Liver (tissue), 3 donors: ENCODE measurements around the gene LMBR1L.

Source experiments
- GABPA ChIP-seq, 2 donors: IDR thresholded peaks in 1 of 2; conservative IDR thresholded peaks in 1 of 2; 2 replicates each; pipeline ENCODE4 v1.6.1; 2016; ENCODE audit warnings: antibody characterized with exemption in 2 of 2, mild to moderate bottlenecking in 1 of 2, moderate library complexity in 1 of 2
- MAX ChIP-seq: IDR thresholded peaks from 2 replicates; pipeline ENCODE4 v1.6.1; 2016; ENCODE audit warnings: antibody characterized with exemption
- RAD21 ChIP-seq, 2 donors: IDR thresholded peaks; 2 replicates each; pipeline ENCODE4 v1.6.1; 2016; ENCODE audit warnings: antibody characterized with exemption in 2 of 2, mild to moderate bottlenecking in 2 of 2
- TAF1 ChIP-seq: conservative IDR thresholded peaks from 2 replicates; pipeline ENCODE4 v1.6.1; 2016; ENCODE audit warnings: antibody characterized with exemption, mild to moderate bottlenecking
- TF ChIP-seq, protein P1 (sequence below): fragments of 150-350 bp; IDR thresholded peaks from 2 replicates; pipeline ENCODE4 v1.5.1; 2017; ENCODE audit warnings: improper control_type of control experiment, low read depth, low read length; ENCODE audit not compliant: missing input control
- donor health status: healthy.
- donor health status: healthy.

- TF ChIP-seq, protein P1, sequence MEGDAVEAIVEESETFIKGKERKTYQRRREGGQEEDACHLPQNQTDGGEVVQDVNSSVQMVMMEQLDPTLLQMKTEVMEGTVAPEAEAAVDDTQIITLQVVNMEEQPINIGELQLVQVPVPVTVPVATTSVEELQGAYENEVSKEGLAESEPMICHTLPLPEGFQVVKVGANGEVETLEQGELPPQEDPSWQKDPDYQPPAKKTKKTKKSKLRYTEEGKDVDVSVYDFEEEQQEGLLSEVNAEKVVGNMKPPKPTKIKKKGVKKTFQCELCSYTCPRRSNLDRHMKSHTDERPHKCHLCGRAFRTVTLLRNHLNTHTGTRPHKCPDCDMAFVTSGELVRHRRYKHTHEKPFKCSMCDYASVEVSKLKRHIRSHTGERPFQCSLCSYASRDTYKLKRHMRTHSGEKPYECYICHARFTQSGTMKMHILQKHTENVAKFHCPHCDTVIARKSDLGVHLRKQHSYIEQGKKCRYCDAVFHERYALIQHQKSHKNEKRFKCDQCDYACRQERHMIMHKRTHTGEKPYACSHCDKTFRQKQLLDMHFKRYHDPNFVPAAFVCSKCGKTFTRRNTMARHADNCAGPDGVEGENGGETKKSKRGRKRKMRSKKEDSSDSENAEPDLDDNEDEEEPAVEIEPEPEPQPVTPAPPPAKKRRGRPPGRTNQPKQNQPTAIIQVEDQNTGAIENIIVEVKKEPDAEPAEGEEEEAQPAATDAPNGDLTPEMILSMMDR: peak; percentile 72
- TF ChIP-seq RAD21 (IDR thresholded peaks at IDR 0.05) (peak; percentile 44 to 68), TAF1 (no peak), GABPA (IDR thresholded peaks at IDR 0.05 in 1 of 2, conservative IDR thresholded peaks at IDR 0.05 in 1 of 2) (no peak), MAX (no peak)
Measured at GRCh38 chr12:49098035-49098451, 12.6 kb downstream of the LMBR1L start.
